ENCODE measurements around the gene AP1S3.
"Not testable (repeated sequence)": the region's sequence is repeated elsewhere in the genome, so short reads cannot be mapped to it uniquely, and the experiment has no call there.

Gene AP1S3

GRCh38 chr2:223837287-223838061 is at the start of gene AP1S3:
AP1S3 (minus strand) TSS chr2:223837582; CDS start chr2:223837450, 132 bp downstream.
- Mint-ChIP-seq H3K36me3 (ENCODE audit: low read depth) (peaks cover 4% of the 10 kb centered on the region), H3K4me3 (peak within 1 kb of the TSS; percentile 95), H3K27ac (peak within 1 kb of the TSS; percentile 88), H3K27me3 (peaks cover 5% of the 10 kb centered on the region), H3K9me3 (no peaks in the 10 kb centered on the region), H3K4me1 (ENCODE audit: low read depth) (peaks cover 14% of the 10 kb centered on the region)
- DNase-seq = peak; percentile 82

GRCh38 chr2:223887127-223887526 is 49.7 kb upstream of the AP1S3 start:
- Mint-ChIP-seq H3K4me3 (no peak overlapping the region), H3K27ac (no peak overlapping the region), H3K4me1 (ENCODE audit: low read depth) (peaks cover 15% of the 10 kb centered on the region), H3K36me3 (ENCODE audit: low read depth) (peaks cover 67% of the 10 kb centered on the region), H3K27me3 (no peaks in the 10 kb centered on the region), H3K9me3 (peaks cover 4% of the 10 kb centered on the region)
- DNase-seq = no peak

- peaks cover 70% of the 10 kb centered on the region for H3K36me3 Mint-ChIP-seq (ENCODE audit: low read depth)
Measured at GRCh38 chr2:223886726-223887125, 49.3 kb upstream of the AP1S3 start.

GRCh38 chr2:223884399-223884798 is 47.0 kb upstream of the AP1S3 start:
- H3K27ac Mint-ChIP-seq = peak overlapping the region; percentile 64
- H3K27me3 Mint-ChIP-seq = no peaks in the 10 kb centered on the region
- H3K36me3 Mint-ChIP-seq (ENCODE audit: low read depth) = peaks cover 73% of the 10 kb centered on the region
- H3K9me3 Mint-ChIP-seq = peaks cover under 1% of the 10 kb centered on the region
- DNase-seq = no peak
- H3K4me3 Mint-ChIP-seq = no peak overlapping the region
- peaks cover 15% of the 10 kb centered on the region for H3K4me1 Mint-ChIP-seq (ENCODE audit: low read depth)

More at GRCh38 chr2:223886726-223887125, 49.3 kb upstream of the AP1S3 start:
- DNase-seq = no peak
- H3K4me3 Mint-ChIP-seq = no peak overlapping the region
- H3K4me1 Mint-ChIP-seq (ENCODE audit: low read depth) = peaks cover 17% of the 10 kb centered on the region
- H3K9me3 Mint-ChIP-seq = peaks cover 4% of the 10 kb centered on the region
- H3K27me3 Mint-ChIP-seq = no peaks in the 10 kb centered on the region
- H3K27ac Mint-ChIP-seq = no peak overlapping the region

GRCh38 chr2:223882715-223883114 is 45.3 kb upstream of the AP1S3 start:
- H3K4me3 Mint-ChIP-seq = no peak overlapping the region
- no peaks in the 10 kb centered on the region for H3K27me3 Mint-ChIP-seq
- H3K27ac Mint-ChIP-seq = no peak overlapping the region
- H3K4me1 Mint-ChIP-seq (ENCODE audit: low read depth) = peaks cover 11% of the 10 kb centered on the region
- H3K36me3 Mint-ChIP-seq (ENCODE audit: low read depth) = peaks cover 77% of the 10 kb centered on the region
- no peak for DNase-seq
- no peaks in the 10 kb centered on the region for H3K9me3 Mint-ChIP-seq

GRCh38 chr2:223880796-223881195 is 43.4 kb upstream of the AP1S3 start:
- H3K4me1 Mint-ChIP-seq (ENCODE audit: low read depth) = peaks cover 11% of the 10 kb centered on the region
- H3K27me3 Mint-ChIP-seq = no peaks in the 10 kb centered on the region
- H3K4me3 Mint-ChIP-seq = no peak overlapping the region
- H3K27ac Mint-ChIP-seq = no peak overlapping the region
- no peak for DNase-seq
- H3K36me3 Mint-ChIP-seq (ENCODE audit: low read depth) = peaks cover 85% of the 10 kb centered on the region
- H3K9me3 Mint-ChIP-seq = no peaks in the 10 kb centered on the region

GRCh38 chr2:223877721-223878410 is 40.5 kb upstream of the AP1S3 start:
- Mint-ChIP-seq H3K9me3 (no peaks in the 10 kb centered on the region), H3K27ac (no peak overlapping the region), H3K4me1 (ENCODE audit: low read depth) (peaks cover 3% of the 10 kb centered on the region), H3K4me3 (no peak overlapping the region), H3K27me3 (no peaks in the 10 kb centered on the region), H3K36me3 (ENCODE audit: low read depth) (peaks cover 81% of the 10 kb centered on the region)
- DNase-seq = no peak

GRCh38 chr2:223873672-223874071 is 36.3 kb upstream of the AP1S3 start:
- no peak overlapping the region for H3K27ac Mint-ChIP-seq
- no peaks in the 10 kb centered on the region for H3K9me3 Mint-ChIP-seq
- no peak overlapping the region for H3K4me3 Mint-ChIP-seq
- H3K27me3 Mint-ChIP-seq = no peaks in the 10 kb centered on the region
- no peaks in the 10 kb centered on the region for H3K4me1 Mint-ChIP-seq (ENCODE audit: low read depth)
- peaks cover 59% of the 10 kb centered on the region for H3K36me3 Mint-ChIP-seq (ENCODE audit: low read depth)
- no peak for DNase-seq

- not testable (repeated sequence) for DNase-seq; H3K4me1 Mint-ChIP-seq (ENCODE audit: low read depth); H3K4me3 Mint-ChIP-seq; H3K27me3 Mint-ChIP-seq; H3K9me3 Mint-ChIP-seq; H3K27ac Mint-ChIP-seq
- H3K36me3 Mint-ChIP-seq (ENCODE audit: low read depth) = peaks cover 50% of the 10 kb centered on the region
Measured at GRCh38 chr2:223872772-223873171, 35.4 kb upstream of the AP1S3 start.

GRCh38 chr2:223871661-223872060 is 34.3 kb upstream of the AP1S3 start:
- H3K9me3 Mint-ChIP-seq; H3K4me3 Mint-ChIP-seq; DNase-seq; H3K27me3 Mint-ChIP-seq; H3K4me1 Mint-ChIP-seq (ENCODE audit: low read depth); H3K27ac Mint-ChIP-seq: not testable (repeated sequence)
- H3K36me3 Mint-ChIP-seq (ENCODE audit: low read depth) = peaks cover 38% of the 10 kb centered on the region

GRCh38 chr2:223870840-223871611 is 33.6 kb upstream of the AP1S3 start:
- Mint-ChIP-seq H3K27me3 (no peaks in the 10 kb centered on the region), H3K4me1 (ENCODE audit: low read depth) (peaks cover 7% of the 10 kb centered on the region), H3K4me3 (no peak overlapping the region), H3K9me3 (no peaks in the 10 kb centered on the region), H3K27ac (no peak overlapping the region), H3K36me3 (ENCODE audit: low read depth) (peaks cover 32% of the 10 kb centered on the region)
- no peak for DNase-seq

- Mint-ChIP-seq H3K4me1 (ENCODE audit: low read depth) (peaks cover 23% of the 10 kb centered on the region), H3K4me3 (no peak overlapping the region), H3K9me3 (no peaks in the 10 kb centered on the region), H3K27ac (no peak overlapping the region), H3K36me3 (ENCODE audit: low read depth) (peaks cover 16% of the 10 kb centered on the region), H3K27me3 (no peaks in the 10 kb centered on the region)
- no peak for DNase-seq
Measured at GRCh38 chr2:223868005-223868404, 30.6 kb upstream of the AP1S3 start.

GRCh38 chr2:223865907-223866508 is 28.6 kb upstream of the AP1S3 start:
- Mint-ChIP-seq H3K27ac (peak overlapping the region; percentile 11), H3K4me1 (ENCODE audit: low read depth) (peaks cover 23% of the 10 kb centered on the region), H3K9me3 (no peaks in the 10 kb centered on the region), H3K36me3 (ENCODE audit: low read depth) (peaks cover 8% of the 10 kb centered on the region), H3K4me3 (no peak overlapping the region), H3K27me3 (no peaks in the 10 kb centered on the region)
- DNase-seq = no peak

GRCh38 chr2:223865124-223865523 is 27.7 kb upstream of the AP1S3 start:
- H3K36me3 Mint-ChIP-seq (ENCODE audit: low read depth) = peaks cover 3% of the 10 kb centered on the region
- no peak for DNase-seq
- no peaks in the 10 kb centered on the region for H3K9me3 Mint-ChIP-seq
- peaks cover 23% of the 10 kb centered on the region for H3K4me1 Mint-ChIP-seq (ENCODE audit: low read depth)
- no peaks in the 10 kb centered on the region for H3K27me3 Mint-ChIP-seq
- no peak overlapping the region for H3K4me3 Mint-ChIP-seq
- H3K27ac Mint-ChIP-seq = no peak overlapping the region
